Measurements from ENCODE around the gene MATCAP1.

DNA sequence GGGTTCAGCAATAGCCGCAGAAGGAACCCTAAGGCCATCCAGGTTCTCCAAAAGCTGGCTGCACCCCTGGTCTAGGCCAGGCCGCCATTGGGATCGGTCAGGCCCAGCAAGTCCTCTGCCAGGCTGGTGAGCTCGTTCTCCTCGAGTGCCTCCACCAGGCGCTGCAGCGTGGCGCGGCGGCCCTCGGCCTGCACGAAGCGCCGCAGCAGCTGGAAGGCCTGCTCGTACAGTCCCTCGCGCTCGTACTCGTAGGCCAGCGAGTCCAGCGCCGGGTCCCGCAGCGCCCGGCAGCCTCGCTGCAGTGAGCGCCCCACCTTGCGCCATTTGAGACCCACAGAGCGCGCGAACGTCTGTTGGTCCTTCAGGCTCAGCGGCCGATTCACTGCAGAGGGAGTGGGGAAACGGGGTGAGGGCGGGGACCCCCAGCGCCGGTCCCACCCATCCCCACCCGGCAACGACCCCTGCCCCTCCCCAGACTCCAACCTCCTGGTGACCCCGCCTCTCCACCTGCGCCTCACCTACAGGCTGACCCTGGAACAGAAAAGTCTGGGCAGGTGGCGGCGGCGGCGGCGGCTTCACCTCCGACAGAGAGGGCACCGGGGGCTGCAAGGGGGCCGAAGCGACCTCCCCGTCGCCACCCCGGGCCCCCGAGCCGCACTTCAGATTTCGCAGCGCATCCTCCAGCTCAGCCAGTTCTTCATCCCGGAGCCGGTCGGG lies 29.0 kb downstream of the MATCAP1 start:
- TF ChIP-seq, protein P1, sequence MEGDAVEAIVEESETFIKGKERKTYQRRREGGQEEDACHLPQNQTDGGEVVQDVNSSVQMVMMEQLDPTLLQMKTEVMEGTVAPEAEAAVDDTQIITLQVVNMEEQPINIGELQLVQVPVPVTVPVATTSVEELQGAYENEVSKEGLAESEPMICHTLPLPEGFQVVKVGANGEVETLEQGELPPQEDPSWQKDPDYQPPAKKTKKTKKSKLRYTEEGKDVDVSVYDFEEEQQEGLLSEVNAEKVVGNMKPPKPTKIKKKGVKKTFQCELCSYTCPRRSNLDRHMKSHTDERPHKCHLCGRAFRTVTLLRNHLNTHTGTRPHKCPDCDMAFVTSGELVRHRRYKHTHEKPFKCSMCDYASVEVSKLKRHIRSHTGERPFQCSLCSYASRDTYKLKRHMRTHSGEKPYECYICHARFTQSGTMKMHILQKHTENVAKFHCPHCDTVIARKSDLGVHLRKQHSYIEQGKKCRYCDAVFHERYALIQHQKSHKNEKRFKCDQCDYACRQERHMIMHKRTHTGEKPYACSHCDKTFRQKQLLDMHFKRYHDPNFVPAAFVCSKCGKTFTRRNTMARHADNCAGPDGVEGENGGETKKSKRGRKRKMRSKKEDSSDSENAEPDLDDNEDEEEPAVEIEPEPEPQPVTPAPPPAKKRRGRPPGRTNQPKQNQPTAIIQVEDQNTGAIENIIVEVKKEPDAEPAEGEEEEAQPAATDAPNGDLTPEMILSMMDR (conservative IDR thresholded peaks at IDR 0.05; ENCODE audit: low read depth, low read length) = no peak
- no peak for TF ChIP-seq EZH2 (IDR thresholded peaks at IDR 0.05; ENCODE audit: borderline replicate concordance, low read depth, low read length, poor library complexity, severe bottlenecking)
